IMR-90 (cell line): ENCODE results near the gene CABYR. TPM values are rescaled to one million over a fixed set of nuclear protein-coding genes. Genes with fewer than 3 reads are reported as not detected.

ENCODE experiments used
- ATAC-seq: fragments of 200-7000 bp; cut with Tn5 transposase; 2 replicates; pipeline ENCODE4 v1.9.1; 2020; ENCODE audit warnings: low read depth, mild to moderate bottlenecking, moderate library complexity
- BruUV-seq: library from RNA; stranded (reverse); fragments of 400-500 nt; replicated peaks from 2 replicates; lab custom pipeline; 2021; lab: Mats Ljungman, UMichigan
- CTCF ChIA-PET: fragments of 300-600 bp; formaldehyde crosslinking; extraction: SDS; loops from one replicate; lab custom pipeline; 2021; ENCODE audit warnings: antibody characterized with exemption; lab: Yijun Ruan, JAX
- POLR2A ChIA-PET: fragments of 300-600 bp; sonication (Branson Sonifier 250); formaldehyde crosslinking; loops from one replicate; lab custom pipeline; 2022; ENCODE audit warnings: antibody characterized with exemption; ENCODE audit not compliant: unreplicated experiment; lab: Charles Lee
- DNase-seq: peaks from one replicate; pipeline ENCODE4 v3.0.0; 2013
- H2AFZ ChIP-seq: replicated peaks from 2 replicates; pipeline ENCODE3; 2013; ENCODE audit warnings: low read length, mild to moderate bottlenecking; ENCODE audit not compliant: poor library complexity
- H2AK5ac ChIP-seq: 2 replicates; pipeline ENCODE4 v1.6.1; 2013; ENCODE audit warnings: low read depth, low read length, inconsistent platforms
- H2AK9ac ChIP-seq: replicated peaks from 2 replicates; pipeline ENCODE3; 2013; ENCODE audit warnings: mild to moderate bottlenecking, low read depth, low read length, moderate library complexity; ENCODE audit not compliant: poor library complexity
- H2BK120ac ChIP-seq: 2 replicates; pipeline ENCODE4 v1.6.1; 2013; ENCODE audit warnings: low read depth, low read length, inconsistent platforms
- H2BK15ac ChIP-seq: 3 replicates; pipeline ENCODE4 v1.6.1; 2013; ENCODE audit warnings: low read depth, low read length, inconsistent platforms
- H2BK20ac ChIP-seq: 2 replicates; pipeline ENCODE4 v1.6.1; 2013; ENCODE audit warnings: low read depth, mild to moderate bottlenecking, inconsistent platforms, low read length, moderate library complexity
- H2BK5ac ChIP-seq: 2 replicates; pipeline ENCODE4 v1.6.1; 2013; ENCODE audit warnings: mild to moderate bottlenecking, low read depth, low read length, inconsistent platforms; ENCODE audit not compliant: poor library complexity, severe bottlenecking
- H3K14ac ChIP-seq: replicated peaks from 2 replicates; pipeline ENCODE4 v1.6.1; 2013; ENCODE audit warnings: low read depth, low read length, inconsistent platforms
- H3K18ac ChIP-seq: 2 replicates; pipeline ENCODE4 v1.6.1; 2013; ENCODE audit warnings: low read depth, low read length, control low read depth
- H3K23ac ChIP-seq: 2 replicates; pipeline ENCODE4 v1.6.1; 2013; ENCODE audit warnings: low read depth, low read length, inconsistent platforms
- H3K27ac ChIP-seq: 2 replicates; pipeline ENCODE4 v1.5.1; 2013; ENCODE audit warnings: mild to moderate bottlenecking, control low read depth, low read length; ENCODE audit not compliant: insufficient read depth
- H3K27me3 ChIP-seq: 2 replicates; pipeline ENCODE4 v1.6.1; 2013; ENCODE audit warnings: low read length; ENCODE audit not compliant: control insufficient read depth, insufficient read depth
- H3K36me3 ChIP-seq: 2 replicates; pipeline ENCODE4 v1.6.1; 2013; ENCODE audit warnings: low read length, mixed read lengths; ENCODE audit not compliant: control insufficient read depth, insufficient read depth
- H3K4ac ChIP-seq: 2 replicates; pipeline ENCODE4 v1.6.1; 2013; ENCODE audit warnings: low read depth, low read length, inconsistent platforms
- H3K4me1 ChIP-seq: 2 replicates; pipeline ENCODE4 v1.6.1; 2013; ENCODE audit warnings: low read length, mixed read lengths; ENCODE audit not compliant: control insufficient read depth, insufficient read depth
- H3K4me2 ChIP-seq: 2 replicates; pipeline ENCODE4 v1.6.1; 2013; ENCODE audit warnings: low read depth, mild to moderate bottlenecking, control low read depth, low read length, moderate library complexity
- H3K4me3 ChIP-seq: 2 replicates; pipeline ENCODE4 v1.5.1; 2013; ENCODE audit warnings: low read depth, mild to moderate bottlenecking, control low read depth, low read length, moderate library complexity; ENCODE audit not compliant: insufficient read depth
- H3K56ac ChIP-seq: 2 replicates; pipeline ENCODE4 v1.6.1; 2013; ENCODE audit warnings: low read length, inconsistent platforms; ENCODE audit not compliant: insufficient read depth; ENCODE audit errors: extremely low read depth
- H3K79me1 ChIP-seq, 2 experiments: 2 replicates each; pipeline ENCODE4 v1.6.1; 2013; ENCODE audit warnings: low read length in 2 of 2, inconsistent platforms in 1 of 2, low read depth in 1 of 2
- H3K9ac ChIP-seq: 2 replicates; pipeline ENCODE4 v1.6.1; 2013; ENCODE audit warnings: low read depth, low read length, control low read depth
- H3K9me1 ChIP-seq: 2 replicates; pipeline ENCODE4 v1.6.1; 2013; ENCODE audit warnings: low read length, inconsistent platforms; ENCODE audit not compliant: insufficient read depth
- H3K9me3 ChIP-seq: 2 replicates; pipeline ENCODE4 v1.6.1; 2013; ENCODE audit warnings: low read length; ENCODE audit not compliant: control insufficient read depth, insufficient read depth
- H4K20me1 ChIP-seq: 2 replicates; pipeline ENCODE4 v1.6.1; 2013; ENCODE audit warnings: low read length, inconsistent platforms; ENCODE audit not compliant: insufficient read depth
- H4K5ac ChIP-seq: 2 replicates; pipeline ENCODE4 v1.6.1; 2013; ENCODE audit warnings: mild to moderate bottlenecking, low read depth, low read length, control low read depth
- H4K8ac ChIP-seq, 2 experiments: 2 replicates each; pipeline ENCODE4 v1.6.1; 2013; ENCODE audit warnings: low read depth in 2 of 2, low read length in 2 of 2, control low read depth in 1 of 2, inconsistent platforms in 1 of 2
- H4K91ac ChIP-seq: 2 replicates; pipeline ENCODE4 v1.6.1; 2013; ENCODE audit warnings: low read depth, low read length, inconsistent platforms; ENCODE audit not compliant: insufficient read depth
- BHLHE40 ChIP-seq: fragments of 150-350 bp; IDR thresholded peaks from 2 replicates; pipeline ENCODE4 v1.6.1; 2016; ENCODE audit warnings: mild to moderate bottlenecking, low read depth, low read length
- CHD1 ChIP-seq: IDR thresholded peaks from 2 replicates; pipeline ENCODE4 v1.6.1; 2012; ENCODE audit warnings: low read depth, low read length, improper control_type of control experiment
- FOS ChIP-seq: fragments of 150-350 bp; IDR thresholded peaks from 2 replicates; pipeline ENCODE4 v1.6.1; 2016; ENCODE audit warnings: low read depth, low read length
- MAFK ChIP-seq: IDR thresholded peaks from 2 replicates; pipeline ENCODE4 v1.6.1; 2012; ENCODE audit warnings: low read depth, low read length, improper control_type of control experiment
- MAZ ChIP-seq: IDR thresholded peaks from 2 replicates; pipeline ENCODE4 v1.6.1; 2012; ENCODE audit warnings: low read depth, mild to moderate bottlenecking, low read length, improper control_type of control experiment, moderate library complexity, borderline replicate concordance
- MXI1 ChIP-seq: IDR thresholded peaks from 2 replicates; pipeline ENCODE4 v1.6.1; 2012; ENCODE audit warnings: low read depth, mild to moderate bottlenecking, low read length, moderate library complexity, borderline replicate concordance
- NFE2L2 ChIP-seq: fragments of 150-350 bp; IDR thresholded peaks from 2 replicates; pipeline ENCODE4 v1.6.1; 2016; ENCODE audit warnings: low read depth, mild to moderate bottlenecking, low read length
- POLR2A ChIP-seq: IDR thresholded peaks from 2 replicates; pipeline ENCODE4 v1.6.1; 2012; ENCODE audit warnings: mild to moderate bottlenecking, low read depth, low read length
- RAD21 ChIP-seq: IDR thresholded peaks from 2 replicates; pipeline ENCODE4 v1.6.1; 2012; ENCODE audit warnings: low read length, improper control_type of control experiment
- RCOR1 ChIP-seq: IDR thresholded peaks from 2 replicates; pipeline ENCODE4 v1.6.1; 2012; ENCODE audit warnings: mild to moderate bottlenecking, low read length, improper control_type of control experiment; ENCODE audit not compliant: insufficient replicate concordance
- SMC3 ChIP-seq: fragments of 150-350 bp; IDR thresholded peaks from 2 replicates; pipeline ENCODE4 v1.6.1; 2016; ENCODE audit warnings: low read depth, mild to moderate bottlenecking, antibody characterized with exemption, low read length, moderate library complexity
- WGBS, 2 experiments: methylation state at CpG; one replicate each; pipeline versions ENCODE4 v1.1.5 to v1.1.7; 2013; ENCODE audit warnings: missing lambda C conversion rate in 2 of 2; ENCODE audit not compliant: insufficient read length in 1 of 2; ENCODE audit errors: extremely low coverage in 2 of 2; 5-methylcytosine and 5-hydroxymethylcytosine counted together
- dilution Hi-C: fragments of 300-500 bp; cut with HindIII; formaldehyde crosslinking; loops from one replicate; pipeline ENCODE4 v1.14.3; 2018; ENCODE audit warnings: low sequenced_read_pairs; ENCODE audit not compliant: unreplicated experiment
- in situ Hi-C: fragments of 300-500 bp; cut with MboI; formaldehyde crosslinking; loops from 3 replicates; pipeline ENCODE4 v1.14.3; 2019; ENCODE audit warnings: low sequenced_read_pairs, inconsistent platforms, mixed read lengths
- intact Hi-C: fragments of 100-400 bp; cut with micrococcal nuclease; formaldehyde crosslinking; loops from 2 replicates; pipeline ENCODE4 v1.10.0; 2022
- polyA plus RNA-seq, 3 experiments: library from polyadenylated mRNA; depleted of rRNA; stranded (reverse); fragments of >200 nt; gene quantifications; 2 replicates each; pipeline ENCODE4 v1.2.3, GENCODE V29; 2012; ENCODE audit warnings: low replicate concordance in 1 of 3
- total RNA-seq: library from RNA; depleted of rRNA; stranded (reverse); fragments of >200 nt; gene quantifications from 2 replicates; pipeline ENCODE4 v1.2.3, GENCODE V29; 2012
- TF ChIP-seq, protein P1 (sequence below): fragments of 150-350 bp; IDR thresholded peaks from 2 replicates; pipeline ENCODE4 v1.6.1; 2017; ENCODE audit warnings: mild to moderate bottlenecking, antibody characterized with exemption, low read length, low read depth
- TF ChIP-seq, protein P2 (sequence below): fragments of 150-350 bp; IDR thresholded peaks from 2 replicates; pipeline ENCODE4 v1.6.1; 2016; ENCODE audit warnings: low read depth, mild to moderate bottlenecking, low read length, moderate library complexity, borderline replicate concordance
- TF ChIP-seq, protein P3 (sequence below): conservative IDR thresholded peaks from 2 replicates; pipeline ENCODE4 v1.5.1; 2012; ENCODE audit warnings: mild to moderate bottlenecking, low read depth, low read length, improper control_type of control experiment

CABYR gene
- total and polyA plus RNA-seq, 2 of the 4 experiments (the other 2 are of a cell fraction), result 4.1 to 6.2 TPM

DNA sequence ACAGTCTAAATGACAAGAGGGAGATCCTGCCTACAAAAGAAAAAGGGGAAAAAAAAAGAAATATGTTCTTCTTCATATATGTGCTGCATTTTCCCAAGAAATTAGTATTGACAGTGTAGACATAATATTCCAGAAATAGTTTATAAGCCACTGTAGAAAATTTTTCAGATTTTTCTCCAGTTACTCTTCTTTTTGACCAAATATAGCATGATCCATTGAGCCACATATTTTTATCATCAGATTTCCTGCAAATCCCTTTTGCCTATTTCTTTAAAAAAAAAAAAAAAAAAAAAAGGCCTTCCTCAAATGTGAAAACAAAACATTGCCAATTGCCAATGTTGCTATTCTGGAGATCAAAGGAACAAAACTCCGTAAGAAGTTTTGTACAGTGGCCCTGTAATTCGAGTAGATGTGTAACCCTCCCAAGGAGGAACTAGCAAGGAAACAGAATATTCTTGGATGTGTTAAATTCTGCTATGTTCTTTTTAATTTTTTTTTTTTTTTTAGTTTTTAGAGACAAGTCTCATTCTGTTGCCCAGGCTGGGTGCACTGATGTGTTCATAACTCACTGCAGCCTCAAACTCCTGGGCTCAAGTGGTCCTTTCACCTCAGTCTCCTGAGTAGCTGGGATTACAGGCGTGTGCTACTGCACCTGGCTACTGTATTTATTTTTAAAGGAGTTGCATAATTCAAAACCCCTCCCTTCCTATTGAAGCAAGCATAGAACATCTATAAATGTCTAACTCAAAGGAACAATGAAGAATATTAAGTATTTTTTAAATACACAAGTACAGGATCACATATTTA, 12.5 kb upstream of the CABYR start:
- BruUV-seq, result no TSS peak
- intact Hi-C loops, result no loop called here
- TF ChIP-seq CHD1, result no peak
- no peak for TF ChIP-seq MAFK
- TF ChIP-seq, protein P1, sequence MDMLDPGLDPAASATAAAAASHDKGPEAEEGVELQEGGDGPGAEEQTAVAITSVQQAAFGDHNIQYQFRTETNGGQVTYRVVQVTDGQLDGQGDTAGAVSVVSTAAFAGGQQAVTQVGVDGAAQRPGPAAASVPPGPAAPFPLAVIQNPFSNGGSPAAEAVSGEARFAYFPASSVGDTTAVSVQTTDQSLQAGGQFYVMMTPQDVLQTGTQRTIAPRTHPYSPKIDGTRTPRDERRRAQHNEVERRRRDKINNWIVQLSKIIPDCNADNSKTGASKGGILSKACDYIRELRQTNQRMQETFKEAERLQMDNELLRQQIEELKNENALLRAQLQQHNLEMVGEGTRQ, result no peak
- no peak for TF ChIP-seq RAD21
- no peak for TF ChIP-seq FOS
- TF ChIP-seq MAZ, result no peak
- no peak for TF ChIP-seq SMC3
- TF ChIP-seq, protein P2, sequence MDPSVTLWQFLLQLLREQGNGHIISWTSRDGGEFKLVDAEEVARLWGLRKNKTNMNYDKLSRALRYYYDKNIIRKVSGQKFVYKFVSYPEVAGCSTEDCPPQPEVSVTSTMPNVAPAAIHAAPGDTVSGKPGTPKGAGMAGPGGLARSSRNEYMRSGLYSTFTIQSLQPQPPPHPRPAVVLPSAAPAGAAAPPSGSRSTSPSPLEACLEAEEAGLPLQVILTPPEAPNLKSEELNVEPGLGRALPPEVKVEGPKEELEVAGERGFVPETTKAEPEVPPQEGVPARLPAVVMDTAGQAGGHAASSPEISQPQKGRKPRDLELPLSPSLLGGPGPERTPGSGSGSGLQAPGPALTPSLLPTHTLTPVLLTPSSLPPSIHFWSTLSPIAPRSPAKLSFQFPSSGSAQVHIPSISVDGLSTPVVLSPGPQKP, result no peak
- TF ChIP-seq POLR2A, result no peak
- TF ChIP-seq BHLHE40, result no peak
- TF ChIP-seq NFE2L2, result no peak
- TF ChIP-seq MXI1, result no peak
- TF ChIP-seq RCOR1, result no peak
- TF ChIP-seq, protein P3, sequence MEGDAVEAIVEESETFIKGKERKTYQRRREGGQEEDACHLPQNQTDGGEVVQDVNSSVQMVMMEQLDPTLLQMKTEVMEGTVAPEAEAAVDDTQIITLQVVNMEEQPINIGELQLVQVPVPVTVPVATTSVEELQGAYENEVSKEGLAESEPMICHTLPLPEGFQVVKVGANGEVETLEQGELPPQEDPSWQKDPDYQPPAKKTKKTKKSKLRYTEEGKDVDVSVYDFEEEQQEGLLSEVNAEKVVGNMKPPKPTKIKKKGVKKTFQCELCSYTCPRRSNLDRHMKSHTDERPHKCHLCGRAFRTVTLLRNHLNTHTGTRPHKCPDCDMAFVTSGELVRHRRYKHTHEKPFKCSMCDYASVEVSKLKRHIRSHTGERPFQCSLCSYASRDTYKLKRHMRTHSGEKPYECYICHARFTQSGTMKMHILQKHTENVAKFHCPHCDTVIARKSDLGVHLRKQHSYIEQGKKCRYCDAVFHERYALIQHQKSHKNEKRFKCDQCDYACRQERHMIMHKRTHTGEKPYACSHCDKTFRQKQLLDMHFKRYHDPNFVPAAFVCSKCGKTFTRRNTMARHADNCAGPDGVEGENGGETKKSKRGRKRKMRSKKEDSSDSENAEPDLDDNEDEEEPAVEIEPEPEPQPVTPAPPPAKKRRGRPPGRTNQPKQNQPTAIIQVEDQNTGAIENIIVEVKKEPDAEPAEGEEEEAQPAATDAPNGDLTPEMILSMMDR, result no peak

More for the DNA sequence above, 12.5 kb upstream of the CABYR start:
- Histone ChIP-seq H2BK15ac (no peak overlapping the region; the same call in 2 of the 3 replicates), H3K56ac (0 out of 2 replicates have a peak overlapping the region, but pooled peaks have one; percentile 10), H2AFZ (no peak overlapping the region), H3K36me3 (peaks cover 23% of the 10 kb centered on the region), H4K5ac (peak overlapping the region; percentile 50; the same call in 1 of the 2 replicates), H3K23ac (no peak overlapping the region), H3K9me3 (no peaks in the 10 kb centered on the region), H3K4me3 (no peak overlapping the region), H3K14ac (peak overlapping the region; percentile 76), H2AK9ac (no peak overlapping the region), H3K4me2 (no peak overlapping the region), H3K79me1 (no peaks in the 10 kb centered on the region), H3K9me1 (peaks cover 5% of the 10 kb centered on the region; the same call in 1 of the 2 replicates), H4K8ac (peak overlapping the region; percentile 41 to 74; a peak in 2 of 4 replicates), H2AK5ac (peak overlapping the region; percentile 68; the same call in 1 of the 2 replicates), H3K4ac (peak overlapping the region; percentile 68; the same call in 1 of the 2 replicates), H2BK5ac (peak overlapping the region; percentile 19), H3K18ac (peak overlapping the region; percentile 51; the same call in 1 of the 2 replicates), H3K9ac (no peak overlapping the region), H3K27ac (no peak overlapping the region), H4K20me1 (no peaks in the 10 kb centered on the region), H3K4me1 (peaks cover 6% of the 10 kb centered on the region), H4K91ac (no peak overlapping the region), H2BK20ac (peak overlapping the region; percentile 26), H2BK120ac (peak overlapping the region; percentile 71), H3K27me3 (no peaks in the 10 kb centered on the region)
- ATAC-seq (peak; percentile 43), DNase-seq (peak; percentile 36)
- POLR2A ChIA-PET, result no interaction called here
- in situ Hi-C loops (loop anchor here (10.0 kb wide), 1 partner anchor 302 kb away; no protein-coding TSS in a partner anchor), dilution Hi-C loops (no loop called here)
- CTCF ChIA-PET, result no interaction called here
- WGBS, 2 experiments, result no CpG with 5 or more reads among the region's 3 CpGs
